BLaER1 (cell line): ENCODE results near the gene STN1.

Source experiments
- H3K27ac ChIP-seq: shearing (Covaris generic); formaldehyde crosslinking; 2 replicates; pipeline ENCODE4 v1.8.1; 2022
- H3K27me3 ChIP-seq: shearing (Covaris generic); formaldehyde crosslinking; 2 replicates; pipeline ENCODE4 v1.8.1; 2022
- H3K36me3 ChIP-seq: shearing (Covaris generic); formaldehyde crosslinking; 2 replicates; pipeline ENCODE4 v1.8.1; 2022
- H3K4me1 ChIP-seq: shearing (Covaris generic); formaldehyde crosslinking; 2 replicates; pipeline ENCODE4 v1.8.1; 2022
- H3K4me2 ChIP-seq: shearing (Covaris generic); formaldehyde crosslinking; 2 replicates; pipeline ENCODE4 v1.8.1; 2022
- H3K4me3 ChIP-seq: shearing (Covaris generic); formaldehyde crosslinking; 2 replicates; pipeline ENCODE4 v1.8.1; 2022
- H3K9ac ChIP-seq: shearing (Covaris generic); formaldehyde crosslinking; 2 replicates; pipeline ENCODE4 v1.8.1; 2022
- H3K9me3 ChIP-seq: shearing (Covaris generic); formaldehyde crosslinking; 2 replicates; pipeline ENCODE4 v1.8.1; 2022
- H4K20me1 ChIP-seq: shearing (Covaris generic); formaldehyde crosslinking; 2 replicates; pipeline ENCODE4 v1.8.1; 2022
- Cebpa-rat ChIP-seq: shearing (Covaris generic); IDR thresholded peaks from 2 replicates; pipeline ENCODE4 v1.8.1; 2022

Gene STN1

DNA sequence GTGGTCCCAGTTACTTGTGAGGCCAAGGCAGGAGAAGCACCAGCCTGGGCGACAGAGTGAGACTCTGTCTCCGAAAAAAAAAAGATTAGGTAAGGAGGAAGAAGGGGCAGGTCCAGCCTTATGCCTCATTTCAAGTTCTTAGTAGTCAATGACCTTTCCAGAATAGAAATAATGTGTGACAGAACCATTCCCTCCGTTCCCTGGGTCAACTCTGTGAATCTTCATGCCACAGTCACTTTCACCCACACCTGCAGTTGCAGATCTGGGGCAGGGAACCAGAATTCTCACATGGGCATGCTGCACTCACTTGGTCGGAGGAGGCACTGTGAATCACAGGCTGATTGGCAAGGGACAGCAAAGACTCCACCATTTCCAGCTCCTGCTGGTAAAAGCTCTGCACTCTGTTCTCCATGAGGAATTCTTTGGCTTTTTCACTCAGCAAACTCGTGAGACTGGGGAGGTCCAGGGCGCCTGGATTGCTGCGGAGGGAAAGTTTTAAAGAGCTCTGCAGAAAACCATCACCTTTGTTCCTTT, 20.7 kb downstream of the STN1 start:
- H3K9me3 ChIP-seq = no peaks in the 10 kb centered on the region
- no peak overlapping the region for H3K9ac ChIP-seq
- H3K36me3 ChIP-seq = peaks cover 33% of the 10 kb centered on the region
- peak overlapping the region; percentile 18 for H3K4me2 ChIP-seq
- no peak for TF ChIP-seq Cebpa-rat
- H3K4me3 ChIP-seq = no peak overlapping the region
- no peak overlapping the region for H3K27ac ChIP-seq
- H4K20me1 ChIP-seq = no peaks in the 10 kb centered on the region
- no peaks in the 10 kb centered on the region for H3K27me3 ChIP-seq
- peaks cover 30% of the 10 kb centered on the region for H3K4me1 ChIP-seq

DNA sequence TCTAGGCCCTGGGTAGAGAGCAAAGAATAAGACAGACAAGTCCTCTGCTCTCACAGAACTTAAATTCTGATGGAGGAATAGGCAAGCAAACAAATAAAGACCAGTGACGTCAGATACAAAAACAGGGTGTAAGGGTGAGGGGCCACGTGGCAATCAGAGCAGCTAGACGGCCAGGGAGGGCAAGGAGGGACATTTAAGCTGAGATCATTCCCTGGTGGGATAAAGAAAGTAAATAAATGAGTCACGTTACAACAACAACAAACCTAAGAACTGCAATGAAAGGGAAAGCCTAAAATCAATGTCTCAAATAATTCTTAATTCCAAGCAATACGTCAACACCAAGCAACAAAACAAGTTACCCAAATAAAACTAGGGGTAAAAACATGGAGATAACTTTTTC, 21.8 kb downstream of the STN1 start:
- peaks cover 30% of the 10 kb centered on the region for H3K4me1 ChIP-seq
- no peak overlapping the region for H3K4me2 ChIP-seq
- no peak for TF ChIP-seq Cebpa-rat
- peaks cover 39% of the 10 kb centered on the region for H3K36me3 ChIP-seq
- H3K9me3 ChIP-seq = no peaks in the 10 kb centered on the region
- H3K4me3 ChIP-seq = no peak overlapping the region
- H3K9ac ChIP-seq = no peak overlapping the region
- no peak overlapping the region for H3K27ac ChIP-seq
- H4K20me1 ChIP-seq = no peaks in the 10 kb centered on the region
- H3K27me3 ChIP-seq = no peaks in the 10 kb centered on the region

DNA sequence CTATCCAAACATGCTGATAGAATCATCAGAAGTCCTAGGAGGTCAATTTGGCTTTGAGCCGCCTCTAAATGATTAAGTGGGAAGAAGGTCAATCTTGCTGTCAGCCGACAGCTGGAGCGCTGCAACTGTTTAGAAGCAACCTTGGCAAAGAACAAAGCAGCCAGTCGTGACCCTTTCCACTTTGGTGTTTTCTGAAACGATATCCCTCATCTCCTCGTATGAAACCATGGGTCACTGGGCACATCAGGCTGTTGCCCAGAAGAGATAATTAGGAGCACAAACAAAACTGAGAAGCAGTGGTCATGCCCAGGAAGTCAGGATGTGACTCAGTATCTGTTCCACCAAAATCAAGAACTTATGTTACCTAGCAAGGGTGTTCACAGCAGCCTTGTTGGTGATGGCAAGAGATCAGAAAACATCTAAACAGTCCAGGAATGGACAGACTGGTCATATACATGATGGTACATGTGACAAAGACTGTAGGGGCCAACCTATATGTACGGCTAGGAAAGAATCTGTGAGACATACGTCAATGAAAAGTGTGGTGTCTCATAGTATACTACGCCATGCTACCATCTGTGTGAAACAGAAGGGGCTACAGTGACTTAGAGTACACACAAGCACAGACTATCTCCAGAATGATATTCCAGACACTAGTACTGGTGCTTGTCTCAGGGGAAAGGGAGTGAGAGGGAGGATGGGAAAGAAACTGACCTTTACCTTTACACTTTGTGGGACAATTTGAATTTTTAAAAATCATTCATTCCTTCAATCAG, 22.4 kb downstream of the STN1 start:
- Histone ChIP-seq H3K9me3 (no peaks in the 10 kb centered on the region), H3K27ac (no peak overlapping the region), H3K9ac (no peak overlapping the region), H4K20me1 (no peaks in the 10 kb centered on the region), H3K4me3 (no peak overlapping the region), H3K4me1 (peaks cover 30% of the 10 kb centered on the region), H3K36me3 (peaks cover 45% of the 10 kb centered on the region), H3K4me2 (no peak overlapping the region), H3K27me3 (no peaks in the 10 kb centered on the region)
- TF ChIP-seq Cebpa-rat = no peak

DNA sequence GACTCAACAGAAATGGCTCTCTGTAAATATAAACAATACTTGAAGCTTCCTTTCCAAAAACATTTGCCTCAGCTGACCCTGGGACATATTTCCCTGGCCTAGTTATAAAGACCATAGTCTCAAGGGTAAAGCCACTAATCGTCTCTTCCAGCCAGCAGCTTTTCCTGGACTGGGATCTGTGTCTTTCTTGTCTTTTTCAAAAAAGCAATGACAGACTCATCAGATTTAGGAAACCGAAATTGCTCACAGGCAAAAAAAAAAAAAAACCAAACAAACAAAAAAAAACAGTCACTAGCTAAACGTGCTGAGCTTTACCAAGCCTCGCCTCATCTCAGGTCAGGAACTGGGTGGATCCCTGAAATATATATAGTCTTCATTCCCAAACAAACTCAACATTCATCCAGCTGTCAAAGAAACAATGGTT, 23.5 kb downstream of the STN1 start:
- Histone ChIP-seq H3K4me3 (no peak overlapping the region), H3K9me3 (no peaks in the 10 kb centered on the region), H4K20me1 (no peaks in the 10 kb centered on the region), H3K9ac (no peak overlapping the region), H3K4me1 (peaks cover 30% of the 10 kb centered on the region), H3K36me3 (peaks cover 51% of the 10 kb centered on the region), H3K4me2 (0 out of 2 replicates have a peak overlapping the region, but pooled peaks have one; percentile 22), H3K27ac (no peak overlapping the region), H3K27me3 (no peaks in the 10 kb centered on the region)
- TF ChIP-seq Cebpa-rat = no peak

DNA sequence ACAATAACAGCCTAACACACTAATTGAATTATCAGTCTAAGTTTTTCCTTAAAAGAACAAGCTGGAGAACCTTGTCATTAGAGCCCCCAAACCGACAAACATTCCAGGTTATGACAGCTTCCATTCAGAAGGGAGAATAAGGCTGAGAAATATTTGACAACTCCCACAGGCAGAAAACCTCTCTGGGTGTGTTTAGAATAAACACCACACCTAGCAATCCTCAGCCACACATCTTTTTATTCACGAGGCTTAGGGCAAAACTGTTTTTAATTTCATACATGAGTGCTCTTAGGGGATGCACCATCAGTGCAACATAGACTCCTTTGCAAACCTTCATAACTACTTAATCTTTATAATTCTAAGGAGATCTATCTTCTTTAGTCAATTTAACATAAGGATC, 24.2 kb downstream of the STN1 start:
- H3K4me1 ChIP-seq = peaks cover 30% of the 10 kb centered on the region
- TF ChIP-seq Cebpa-rat = no peak
- H3K9me3 ChIP-seq = no peaks in the 10 kb centered on the region
- peaks cover 44% of the 10 kb centered on the region for H3K36me3 ChIP-seq
- no peak overlapping the region for H3K27ac ChIP-seq
- no peak overlapping the region for H3K4me2 ChIP-seq
- no peaks in the 10 kb centered on the region for H4K20me1 ChIP-seq
- no peaks in the 10 kb centered on the region for H3K27me3 ChIP-seq
- H3K4me3 ChIP-seq = no peak overlapping the region
- no peak overlapping the region for H3K9ac ChIP-seq

DNA sequence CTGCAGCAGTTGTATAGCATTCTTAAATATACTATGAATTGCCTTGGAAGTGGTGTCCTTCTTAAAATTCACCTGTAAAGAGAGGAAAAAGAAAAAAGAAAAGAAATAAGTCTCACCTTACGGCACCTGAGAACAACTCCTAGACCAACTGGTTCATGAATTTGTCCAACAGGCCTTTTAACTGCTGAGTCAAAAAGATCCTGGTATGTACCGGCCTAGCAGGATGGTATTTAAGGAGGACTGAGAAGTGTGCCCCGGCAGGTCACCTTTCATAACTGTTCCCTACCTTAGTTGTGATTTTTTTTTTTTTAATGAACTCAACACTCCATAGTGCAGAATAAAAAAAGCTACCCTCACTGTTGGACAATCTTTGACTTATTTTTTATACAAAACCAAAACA, 25.8 kb downstream of the STN1 start:
- H3K9ac ChIP-seq = no peak overlapping the region
- H3K4me3 ChIP-seq = no peak overlapping the region
- no peaks in the 10 kb centered on the region for H3K9me3 ChIP-seq
- no peak for TF ChIP-seq Cebpa-rat
- no peak overlapping the region for H3K27ac ChIP-seq
- peaks cover 42% of the 10 kb centered on the region for H3K36me3 ChIP-seq
- H3K4me2 ChIP-seq = no peak overlapping the region
- H4K20me1 ChIP-seq = no peaks in the 10 kb centered on the region
- H3K27me3 ChIP-seq = no peaks in the 10 kb centered on the region
- peaks cover 15% of the 10 kb centered on the region for H3K4me1 ChIP-seq

DNA sequence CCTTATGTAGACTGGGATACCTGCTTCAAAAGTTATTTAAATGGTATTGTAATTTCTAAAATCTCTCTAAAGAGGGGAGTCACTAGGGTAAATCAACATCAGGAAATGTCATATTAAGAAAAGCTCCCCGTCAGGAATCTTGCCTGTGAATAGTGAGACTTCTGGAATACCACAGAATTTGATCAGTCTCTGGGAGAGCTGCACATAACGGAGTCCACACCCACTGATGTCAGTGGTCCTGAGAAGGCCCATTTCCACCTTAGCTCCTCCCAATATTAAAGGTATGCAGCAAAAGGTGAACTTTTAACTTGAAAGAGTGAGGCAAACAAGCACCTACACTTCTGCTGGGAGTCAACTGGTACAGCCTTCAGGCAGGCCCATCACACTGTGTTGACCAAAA, 27.3 kb downstream of the STN1 start:
- Histone ChIP-seq H3K4me2 (no peak overlapping the region), H3K27ac (no peak overlapping the region), H3K4me1 (peaks cover 14% of the 10 kb centered on the region), H3K4me3 (no peak overlapping the region), H3K36me3 (peaks cover 38% of the 10 kb centered on the region), H4K20me1 (no peaks in the 10 kb centered on the region), H3K9me3 (no peaks in the 10 kb centered on the region), H3K9ac (no peak overlapping the region), H3K27me3 (no peaks in the 10 kb centered on the region)
- TF ChIP-seq Cebpa-rat = no peak

DNA sequence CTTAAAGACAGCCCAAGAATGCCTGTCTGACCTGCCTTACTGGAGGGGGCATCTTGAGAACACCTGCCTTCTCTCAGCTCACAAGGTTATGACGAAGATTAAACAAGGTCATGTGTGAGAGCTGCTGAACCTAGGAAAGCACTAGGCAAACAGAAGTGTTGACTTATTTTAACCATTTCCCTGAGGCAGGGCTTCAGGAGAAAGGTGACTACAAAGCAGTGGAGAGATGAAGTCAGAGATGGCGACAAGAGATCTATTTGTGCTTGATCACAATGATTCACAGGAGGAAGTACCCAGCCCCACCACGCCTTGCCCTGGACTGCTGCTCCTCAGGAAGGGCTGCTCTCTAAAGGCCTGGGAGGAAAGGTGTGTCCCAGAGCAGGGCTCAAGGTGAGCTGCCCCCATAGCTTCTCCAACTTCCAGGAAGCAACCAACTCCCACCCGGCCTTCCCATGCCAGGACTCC, 27.8 kb downstream of the STN1 start:
- Histone ChIP-seq H3K4me3 (no peak overlapping the region), H3K27me3 (no peaks in the 10 kb centered on the region), H3K4me2 (no peak overlapping the region), H4K20me1 (no peaks in the 10 kb centered on the region), H3K36me3 (peaks cover 34% of the 10 kb centered on the region), H3K4me1 (peaks cover 10% of the 10 kb centered on the region), H3K9ac (no peak overlapping the region), H3K9me3 (no peaks in the 10 kb centered on the region), H3K27ac (no peak overlapping the region)
- no peak for TF ChIP-seq Cebpa-rat

DNA sequence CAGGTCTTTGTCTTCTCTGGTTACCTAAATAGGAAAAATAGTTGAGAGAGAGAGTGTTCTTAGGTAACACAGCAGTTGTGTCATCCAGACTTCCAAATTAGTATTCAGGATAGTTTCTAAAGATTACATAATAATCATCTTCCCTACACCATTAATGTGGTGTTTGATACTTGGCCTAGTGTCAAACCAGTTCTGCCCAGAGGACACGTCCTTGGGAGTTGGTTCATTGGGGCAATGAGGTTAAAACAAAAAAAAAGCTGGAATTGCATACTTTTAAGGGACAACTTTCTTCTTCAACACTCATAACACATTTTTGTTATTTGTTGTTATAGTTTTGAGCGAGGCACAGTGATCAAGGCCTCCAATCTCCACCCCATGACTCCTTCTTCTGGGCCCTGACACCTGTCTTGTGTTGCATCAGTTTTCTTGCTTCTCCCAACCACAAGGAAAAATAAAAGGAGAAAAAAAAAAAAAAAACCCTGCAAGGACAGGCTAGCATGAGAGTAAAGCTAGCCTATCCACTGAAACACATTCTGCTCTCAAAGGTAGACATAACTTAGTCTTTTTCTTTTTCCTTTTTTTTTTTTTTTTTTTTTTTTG, 28.8 kb downstream of the STN1 start:
- no peaks in the 10 kb centered on the region for H4K20me1 ChIP-seq
- H3K4me3 ChIP-seq = no peak overlapping the region
- H3K9me3 ChIP-seq = no peaks in the 10 kb centered on the region
- no peak overlapping the region for H3K4me2 ChIP-seq
- no peak overlapping the region for H3K27ac ChIP-seq
- H3K4me1 ChIP-seq = peaks cover 11% of the 10 kb centered on the region
- no peak for TF ChIP-seq Cebpa-rat
- H3K27me3 ChIP-seq = no peaks in the 10 kb centered on the region
- H3K9ac ChIP-seq = no peak overlapping the region
- peaks cover 34% of the 10 kb centered on the region for H3K36me3 ChIP-seq

DNA sequence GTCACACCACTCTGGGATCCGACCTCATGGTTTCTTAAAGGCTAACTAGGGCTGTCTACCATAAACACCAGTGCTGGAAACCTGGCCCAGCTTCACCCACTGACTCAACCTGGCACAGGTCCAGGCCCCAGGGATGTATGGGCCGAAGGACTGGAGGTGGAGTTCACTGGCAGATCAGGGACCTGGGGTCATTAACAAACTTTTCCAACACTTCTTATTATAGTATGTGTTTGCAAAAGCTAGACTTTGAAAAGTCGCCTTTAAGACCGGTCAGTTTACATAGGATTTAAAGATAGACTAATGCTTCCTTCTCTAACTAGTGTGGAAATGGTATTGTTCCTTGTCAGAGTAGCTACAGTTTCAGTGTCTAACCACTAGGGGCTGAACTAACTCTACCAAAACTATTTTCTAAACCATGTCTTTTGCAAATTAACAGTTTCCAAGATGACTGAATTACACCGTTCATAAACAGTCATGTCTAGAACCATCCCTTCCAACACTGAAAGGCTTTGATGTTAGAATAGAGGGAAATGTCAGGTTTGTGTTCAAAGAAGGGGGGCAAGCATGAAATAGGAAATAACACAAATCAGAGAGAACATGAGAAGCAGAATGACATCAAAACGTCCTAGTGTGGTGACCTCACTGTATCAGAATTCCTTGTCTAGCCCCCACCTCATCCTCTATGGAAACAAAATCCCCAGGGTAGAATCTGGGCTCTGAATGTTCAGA, 29.7 kb downstream of the STN1 start:
- Histone ChIP-seq H3K9ac (no peak overlapping the region), H3K9me3 (no peaks in the 10 kb centered on the region), H3K4me1 (peaks cover 9% of the 10 kb centered on the region), H3K27ac (no peak overlapping the region), H3K4me3 (no peak overlapping the region), H3K36me3 (peaks cover 34% of the 10 kb centered on the region), H3K4me2 (no peak overlapping the region), H3K27me3 (no peaks in the 10 kb centered on the region), H4K20me1 (no peaks in the 10 kb centered on the region)
- no peak for TF ChIP-seq Cebpa-rat
